Stimulated activated CD4-positive, alpha-beta T cell treated with anti-CD3 and anti-CD28 coated beads, Interleukin-15, amount 100 ng/mL, for 48 hours (primary cell): ENCODE results near the gene PTPN20.

Experiments
- DNase-seq, 2 donors: peaks; one replicate each; pipeline ENCODE4 v3.0.0-alpha.2; 2020; ENCODE audit warnings: low read depth in 2 of 2

PTPN20 gene

DNA sequence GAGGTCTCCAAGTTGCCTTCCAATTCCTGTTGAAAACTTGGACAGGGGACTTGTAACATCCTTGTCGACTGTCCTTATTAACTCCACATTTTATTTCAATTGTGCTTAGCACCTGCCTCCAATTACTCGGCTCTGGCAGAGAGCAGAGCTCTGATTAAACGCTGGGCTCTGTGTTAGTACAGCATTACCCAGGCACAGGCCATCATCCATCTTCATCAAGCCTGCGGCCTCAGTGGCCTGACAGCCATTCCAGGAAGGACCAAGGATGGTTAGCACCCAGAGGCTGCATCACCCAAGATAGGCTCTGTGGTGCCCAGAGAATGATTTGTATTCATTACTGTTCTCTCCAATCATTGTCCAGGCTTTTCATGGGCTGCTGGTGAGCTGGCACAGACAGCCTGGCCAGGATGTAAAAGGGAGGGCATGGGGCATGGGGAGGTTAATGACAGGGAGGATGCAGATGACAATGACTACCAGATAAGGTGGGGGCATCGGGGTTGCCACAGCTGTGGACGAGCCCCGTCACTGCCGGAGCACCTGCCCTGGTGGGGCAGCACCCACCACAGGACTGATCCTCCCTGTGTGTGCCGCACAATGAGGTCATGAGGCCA is 123.3 kb downstream of the PTPN20 start:
- DNase-seq: no peak

DNA sequence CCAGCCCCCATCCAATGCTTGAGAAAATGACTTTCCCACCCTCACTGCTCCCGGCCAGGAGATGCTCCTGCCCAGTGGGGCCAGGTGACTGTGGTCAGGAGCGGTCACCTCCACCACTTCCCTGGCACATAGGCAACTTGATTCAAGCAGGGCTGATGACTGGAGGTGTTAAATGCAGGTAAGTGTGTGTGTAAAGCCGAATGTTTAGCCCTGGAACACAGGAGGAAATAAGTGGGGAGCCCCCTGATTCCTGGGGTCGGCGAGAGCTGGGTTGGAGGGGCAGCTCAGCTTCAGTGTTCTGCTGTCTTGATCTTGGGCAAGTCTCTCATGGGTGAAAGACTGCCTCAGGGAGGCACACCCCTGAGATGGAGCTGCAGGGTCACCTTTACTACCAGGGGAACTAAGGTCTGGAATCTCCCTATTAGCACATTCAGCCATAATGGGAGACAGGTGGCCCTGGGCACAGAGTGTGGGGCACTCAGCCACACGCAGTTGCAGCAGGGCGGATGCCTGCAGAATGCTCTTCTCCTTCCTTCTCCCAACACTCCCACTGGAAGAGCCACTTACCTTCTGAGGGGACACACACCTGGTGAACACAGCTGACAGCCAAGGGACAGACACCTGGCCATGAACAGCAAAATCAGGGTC is 124.1 kb downstream of the PTPN20 start:
- DNase-seq: no peak

DNA sequence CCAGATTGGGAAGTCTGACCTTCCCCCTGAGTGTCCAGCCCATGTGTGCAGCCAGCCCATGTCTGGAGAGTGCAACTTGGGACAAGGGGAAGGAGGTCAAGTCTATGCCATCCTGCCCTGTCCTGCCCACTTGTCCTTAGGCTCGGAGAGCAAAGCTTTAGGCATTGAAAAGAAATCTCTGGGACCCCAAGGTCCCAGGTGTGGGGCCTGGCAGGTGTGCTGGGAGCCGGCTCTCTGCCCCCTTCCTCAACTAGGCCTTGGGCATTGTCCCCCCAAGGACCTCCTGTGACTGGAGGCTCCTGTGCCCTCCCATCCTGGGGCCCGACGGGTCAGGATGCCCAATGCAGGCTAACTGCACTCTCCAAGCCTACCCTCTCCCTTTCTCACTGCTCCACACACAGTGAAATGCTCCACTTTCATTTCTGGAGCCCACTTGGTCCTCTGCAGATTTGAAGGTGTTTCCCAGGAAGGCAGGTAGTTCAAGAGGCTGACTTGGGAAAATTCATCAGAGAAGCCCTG is 124.7 kb downstream of the PTPN20 start:
- DNase-seq: no peak

- DNase-seq: no peak
Measured at GRCh38 chr10:47036771-47037170, 125.5 kb downstream of the PTPN20 start.

- no peak for DNase-seq
Measured at GRCh38 chr10:47037654-47038425, 126.6 kb downstream of the PTPN20 start.

- DNase-seq: no peak
Measured at GRCh38 chr10:47038881-47039561, 127.8 kb downstream of the PTPN20 start.

- DNase-seq: no peak
Measured at GRCh38 chr10:47039562-47039913, 128.3 kb downstream of the PTPN20 start.

DNA sequence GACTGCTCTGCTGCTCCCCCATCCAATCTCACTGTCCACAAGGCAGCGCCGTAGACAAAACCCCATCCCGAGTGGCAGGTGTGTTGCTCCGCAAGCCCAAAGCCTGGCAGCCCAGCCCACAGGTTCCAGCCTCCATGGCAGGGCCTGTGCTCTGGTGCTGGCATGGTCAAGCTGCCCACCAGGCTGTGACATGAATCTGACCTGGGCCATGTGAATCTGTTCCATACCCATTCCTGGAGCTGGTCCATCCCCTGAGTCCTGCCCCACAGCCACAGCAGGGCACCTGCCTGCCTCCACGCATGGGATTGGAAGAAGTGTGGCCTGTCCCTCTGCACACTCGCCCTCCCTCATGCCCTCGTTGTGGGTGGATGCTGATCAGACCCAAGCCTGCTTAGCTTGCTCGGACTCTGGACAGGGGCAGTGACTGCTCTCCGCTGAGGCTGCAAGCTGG is 128.8 kb downstream of the PTPN20 start:
- DNase-seq: no peak

DNA sequence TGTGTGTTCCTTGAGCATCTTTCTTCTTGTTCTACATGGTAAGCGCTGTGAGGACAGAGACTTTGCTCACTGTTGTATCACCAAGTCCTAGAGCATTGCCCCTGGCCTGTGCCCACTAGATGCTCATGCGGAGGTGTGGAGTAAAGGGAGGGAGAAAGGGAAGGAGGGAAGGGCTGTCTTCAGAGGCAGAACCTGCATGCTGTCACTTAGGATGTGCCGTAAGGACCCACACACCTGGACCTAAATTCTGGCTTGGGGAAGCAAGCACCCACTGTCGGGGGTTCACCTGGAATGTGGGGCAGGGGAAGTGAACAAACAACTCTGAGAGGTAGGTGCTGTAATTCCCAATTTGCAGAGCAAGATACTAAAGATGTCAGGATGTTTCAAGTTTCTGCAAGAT is 129.5 kb downstream of the PTPN20 start:
- DNase-seq: no peak

DNA sequence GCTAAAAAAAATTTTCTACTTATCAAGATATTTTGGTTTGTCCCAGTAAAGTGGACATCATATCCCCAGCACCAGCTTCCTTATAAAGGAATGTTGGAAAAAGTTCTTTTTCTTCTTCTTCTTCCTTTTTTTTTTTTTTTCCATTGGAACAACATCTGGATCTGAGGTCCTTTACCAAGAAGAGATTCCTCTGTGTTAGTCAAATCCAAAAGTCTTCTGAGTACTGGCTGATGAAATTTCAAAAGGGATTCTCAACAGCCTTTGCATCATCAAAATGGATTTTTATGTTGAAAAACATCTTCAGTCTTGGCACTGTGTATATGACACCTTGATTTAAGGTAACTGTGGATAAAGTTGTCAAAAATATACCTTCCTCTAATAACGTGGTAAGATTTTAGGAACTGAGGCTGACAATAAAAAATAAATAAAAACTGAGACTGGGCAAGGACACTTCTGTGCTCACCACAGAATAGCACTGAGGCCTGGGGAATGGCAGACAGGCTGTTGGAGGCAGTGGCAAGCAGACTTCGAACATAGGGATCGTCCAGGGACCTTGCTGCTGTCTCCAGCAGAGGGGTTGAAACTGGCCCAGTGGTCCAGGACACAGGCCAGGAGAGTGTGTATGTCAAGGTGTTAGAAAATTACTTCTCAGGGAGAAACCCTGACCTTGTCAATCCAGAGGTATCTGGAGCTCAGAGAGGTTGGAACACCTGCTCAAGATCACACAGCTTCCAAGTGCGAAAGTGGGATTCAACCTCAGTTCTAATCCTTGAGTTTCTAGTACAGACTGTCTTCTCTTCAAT is 130.4 kb downstream of the PTPN20 start:
- no peak for DNase-seq

- DNase-seq: no peak
Measured at GRCh38 chr10:47042199-47042473, 130.9 kb downstream of the PTPN20 start.

DNA sequence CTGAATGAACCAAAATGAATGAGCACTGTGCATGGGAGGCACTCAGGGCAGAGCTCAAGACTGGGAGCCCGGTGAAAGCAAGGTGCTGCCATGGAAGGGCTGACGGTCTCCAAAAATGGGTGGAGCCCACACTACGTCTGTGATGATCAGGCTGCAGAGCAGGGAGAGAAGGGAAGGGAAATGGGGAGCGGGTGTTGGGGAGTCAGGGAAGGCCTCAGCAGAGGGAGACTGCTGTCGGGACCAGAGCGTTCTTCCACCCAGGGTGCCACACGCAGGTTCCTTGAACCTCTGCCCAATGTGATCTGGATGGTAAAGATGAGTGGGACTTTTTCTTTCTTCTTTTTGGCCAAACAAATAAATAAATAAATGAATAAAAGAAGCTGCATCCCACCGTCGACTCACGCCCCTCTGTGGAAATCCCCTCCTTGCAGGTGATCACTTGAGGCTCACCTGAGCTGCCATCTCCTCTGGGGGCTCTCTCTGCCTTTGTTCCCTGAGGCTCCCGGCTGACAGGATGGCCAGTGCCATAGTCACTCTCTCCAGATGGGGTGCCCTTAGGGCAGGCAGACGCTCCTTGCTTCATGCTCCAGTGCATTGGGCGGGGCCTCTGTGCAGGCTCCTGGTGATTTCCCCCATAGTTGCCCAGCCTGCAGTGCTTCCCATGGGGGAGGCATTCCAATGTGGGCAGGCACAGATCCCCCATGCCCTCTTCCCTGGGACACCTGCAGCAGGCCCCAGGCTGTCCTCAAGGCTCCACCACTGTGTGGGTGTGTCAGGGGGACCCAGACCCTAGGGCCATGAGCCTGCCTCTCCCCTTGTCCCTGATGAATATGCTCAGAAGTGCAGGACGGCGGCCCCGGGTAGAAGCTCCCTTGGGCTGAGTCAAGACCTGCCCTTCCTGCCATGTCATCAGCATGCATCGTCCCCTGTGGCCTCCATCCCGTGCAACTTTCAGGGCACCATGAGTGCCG is 131.8 kb downstream of the PTPN20 start:
- no peak for DNase-seq

DNA sequence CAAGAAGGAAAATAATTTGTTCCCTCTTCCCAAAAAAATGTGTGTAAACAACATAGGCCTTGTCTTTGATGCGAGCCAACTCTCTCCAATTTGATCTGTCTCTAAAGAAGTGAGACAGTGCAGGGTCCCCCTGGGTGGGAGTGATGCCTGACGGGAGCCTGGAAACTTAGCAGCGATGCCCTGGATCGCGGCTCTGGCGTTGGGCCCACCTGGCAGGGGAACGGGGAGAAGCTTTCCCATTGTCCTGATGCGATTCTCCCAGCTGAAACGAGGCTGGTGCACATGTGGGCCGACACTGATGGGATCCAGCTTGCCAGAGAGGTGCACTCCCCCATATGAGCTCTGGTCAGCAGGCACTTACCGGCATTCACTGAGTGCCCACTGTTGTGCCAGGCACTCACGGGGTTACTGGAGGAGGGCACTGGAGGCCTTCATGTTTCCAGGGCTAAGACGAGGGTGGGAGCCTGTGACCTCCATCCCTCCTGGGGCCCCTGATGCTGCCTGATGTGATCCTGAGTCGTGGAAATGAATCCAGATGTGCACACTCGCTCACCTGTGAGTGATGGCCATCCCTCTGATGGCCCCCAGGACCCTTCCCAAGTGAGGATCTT is 132.8 kb downstream of the PTPN20 start:
- DNase-seq: no peak

GRCh38 chr10:47044741-47045140 is 133.5 kb downstream of the PTPN20 start:
- DNase-seq: no peak

DNA sequence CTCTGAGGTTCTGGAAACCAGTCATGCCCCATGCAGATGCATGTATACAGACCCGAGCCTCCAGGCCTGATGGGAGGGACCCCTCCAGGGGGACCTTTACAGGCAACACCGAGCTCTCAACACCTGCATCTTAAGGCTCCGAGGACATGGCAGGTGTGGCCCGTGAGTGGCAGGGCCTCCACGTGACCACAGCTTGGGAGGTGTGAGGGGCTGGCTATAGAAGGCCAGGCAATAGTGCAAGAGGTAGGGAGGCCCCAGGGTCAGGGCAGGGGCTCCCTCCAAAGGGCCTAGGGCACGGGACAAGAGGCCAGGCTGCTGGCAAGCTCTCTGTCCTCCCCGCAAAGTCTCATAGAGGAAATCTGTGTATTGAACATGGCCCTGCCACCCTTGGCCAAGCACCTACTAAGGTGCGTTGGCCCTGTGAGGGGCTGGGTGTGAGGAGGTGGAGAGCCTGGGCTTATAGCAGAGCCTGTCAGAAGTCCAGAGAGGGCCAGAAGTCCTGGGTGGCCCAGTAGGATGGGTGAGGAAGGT is 134.2 kb downstream of the PTPN20 start:
- DNase-seq: no peak

DNA sequence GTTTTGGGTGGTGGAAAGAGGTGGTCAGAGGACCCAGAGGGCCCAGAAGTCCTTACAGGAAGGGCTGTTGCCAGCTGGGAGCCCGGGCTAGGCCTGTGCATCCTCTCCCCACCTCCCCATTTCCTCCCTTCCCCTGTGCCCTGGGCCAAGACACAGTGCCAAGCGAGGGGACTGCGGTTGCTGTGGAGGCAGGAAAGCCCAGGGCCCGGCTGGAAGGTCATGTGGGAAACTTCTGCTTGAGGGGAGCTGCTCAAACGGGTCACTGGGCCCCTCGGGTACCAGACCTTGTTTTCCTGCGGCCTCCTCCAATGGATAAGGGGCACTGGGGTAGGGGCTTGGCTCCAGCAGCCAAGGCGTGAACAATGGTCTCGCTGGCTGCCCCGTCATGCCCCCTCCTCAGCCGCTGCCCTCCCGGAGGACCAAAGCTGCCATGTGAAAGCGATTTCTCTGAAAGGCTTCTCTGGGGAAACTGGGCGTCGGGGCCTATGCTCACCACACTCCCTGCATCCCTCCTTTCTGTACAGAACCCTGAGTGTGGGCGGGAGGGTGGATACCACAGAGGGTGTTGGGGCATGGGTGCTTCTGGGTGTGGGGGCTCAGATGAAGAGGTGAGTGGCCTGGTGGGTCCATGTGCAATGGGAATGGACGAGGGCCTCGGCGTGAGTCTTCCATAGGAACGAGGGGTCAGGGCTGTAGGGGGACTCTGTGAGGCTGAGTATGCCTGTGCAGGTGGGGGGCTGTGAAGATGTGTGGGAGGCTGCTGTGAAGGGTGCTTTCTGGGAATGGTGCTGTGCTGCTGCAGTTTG is 135.3 kb downstream of the PTPN20 start:
- DNase-seq: no peak

GRCh38 chr10:47047127-47047504 is 135.9 kb downstream of the PTPN20 start:
- DNase-seq: no peak

- peak; percentile 64 to 73 for DNase-seq
Measured at GRCh38 chr10:47047577-47048525, 136.6 kb downstream of the PTPN20 start.
